Ascending aorta (tissue), 2 donors: ENCODE data around the gene SEC11C. TPM values are rescaled to one million over a fixed set of nuclear protein-coding genes. Genes with fewer than 3 reads are reported as not detected.

Experiments
- DNase-seq, 2 donors: peaks; one replicate each; pipeline ENCODE4 v3.0.0-alpha.2; 2019; ENCODE audit warnings: low spot score in 2 of 2
- H3K27ac ChIP-seq, 2 donors: fragments of 200-600 bp; sonication (generic); one replicate each; pipeline ENCODE4 v1.5.1; 2016 to 2017; ENCODE audit warnings: mild to moderate bottlenecking in 1 of 2
- H3K27me3 ChIP-seq: fragments of 200-600 bp; sonication (generic); one replicate; pipeline ENCODE4 v1.5.1; 2017
- H3K36me3 ChIP-seq, 2 donors: fragments of 200-600 bp; sonication (generic); one replicate each; pipeline ENCODE4 v1.5.1; 2016
- H3K4me1 ChIP-seq, 2 donors: fragments of 200-600 bp; sonication (generic); one replicate each; pipeline ENCODE4 v1.5.1; 2016 to 2017; ENCODE audit warnings: mild to moderate bottlenecking in 1 of 2
- H3K4me3 ChIP-seq, 2 donors: fragments of 200-600 bp; sonication (generic); one replicate each; pipeline ENCODE4 v1.5.1; 2016 to 2017; ENCODE audit warnings: mild to moderate bottlenecking in 1 of 2
- H3K9me3 ChIP-seq, 2 donors: fragments of 200-600 bp; sonication (generic); one replicate each; pipeline ENCODE4 v1.5.1; 2016
- intact Hi-C: fragments of 100-400 bp; cut with DNase I; formaldehyde crosslinking; loops from one replicate; pipeline ENCODE4 v1.15.1; 2023
- total RNA-seq: library from RNA; depleted of rRNA; stranded (reverse); fragments of >200 nt; gene quantifications from one replicate; pipeline ENCODE4 v1.1.0, GENCODE V29; 2016
- TF ChIP-seq, protein P1 (sequence below), 3 experiments: fragments of 200-600 bp in 2 of 3; fragments of 450-650 bp in 1 of 3; sonication (generic) in 2 of 3; IDR thresholded peaks; one replicate each; pipeline ENCODE4 v1.5.1; 2016 to 2019; ENCODE audit warnings: antibody characterized with exemption in 3 of 3, mild to moderate bottlenecking in 1 of 3, moderate library complexity in 1 of 3

Gene SEC11C
- total RNA-seq, 1 donor from 2014 or later = 6.2 TPM

DNA sequence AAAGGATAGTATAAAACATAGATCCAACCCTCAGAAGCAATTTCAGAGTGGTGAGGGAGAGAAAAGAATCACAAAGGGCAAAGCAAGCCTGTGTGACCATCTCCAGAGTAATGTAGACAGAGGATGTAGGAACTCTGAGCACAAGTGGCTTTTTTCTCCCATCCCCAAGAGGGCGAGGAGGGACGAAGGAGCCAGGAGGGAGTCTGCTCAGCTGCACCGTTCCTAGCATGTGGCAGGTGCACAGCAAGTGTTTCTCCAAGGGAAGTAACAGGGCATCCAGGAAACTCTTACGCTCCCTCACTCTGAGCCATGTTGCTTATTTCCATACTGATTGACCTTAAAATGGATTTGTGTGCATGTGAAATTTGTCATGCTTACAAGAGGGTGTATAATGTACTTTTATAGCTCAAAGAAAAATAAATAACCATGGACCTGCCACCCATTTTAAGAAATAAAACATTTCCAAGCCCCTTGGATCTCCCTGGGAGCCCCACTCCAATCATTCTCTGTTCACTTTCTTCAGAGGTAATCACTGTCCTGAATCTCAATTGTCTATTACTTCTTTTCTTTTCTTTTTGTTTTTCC lies 37.8 kb upstream of the SEC11C start:
- Histone ChIP-seq H3K4me3 (no peak overlapping the region), H3K36me3 (no peaks in the 10 kb centered on the region), H3K9me3 (no peaks in the 10 kb centered on the region), H3K27ac (no peak overlapping the region), H3K27me3 (no peaks in the 10 kb centered on the region), H3K4me1 (no peaks in the 10 kb centered on the region)
- intact Hi-C loops = no loop called here
- DNase-seq = no peak
- TF ChIP-seq, protein P1, sequence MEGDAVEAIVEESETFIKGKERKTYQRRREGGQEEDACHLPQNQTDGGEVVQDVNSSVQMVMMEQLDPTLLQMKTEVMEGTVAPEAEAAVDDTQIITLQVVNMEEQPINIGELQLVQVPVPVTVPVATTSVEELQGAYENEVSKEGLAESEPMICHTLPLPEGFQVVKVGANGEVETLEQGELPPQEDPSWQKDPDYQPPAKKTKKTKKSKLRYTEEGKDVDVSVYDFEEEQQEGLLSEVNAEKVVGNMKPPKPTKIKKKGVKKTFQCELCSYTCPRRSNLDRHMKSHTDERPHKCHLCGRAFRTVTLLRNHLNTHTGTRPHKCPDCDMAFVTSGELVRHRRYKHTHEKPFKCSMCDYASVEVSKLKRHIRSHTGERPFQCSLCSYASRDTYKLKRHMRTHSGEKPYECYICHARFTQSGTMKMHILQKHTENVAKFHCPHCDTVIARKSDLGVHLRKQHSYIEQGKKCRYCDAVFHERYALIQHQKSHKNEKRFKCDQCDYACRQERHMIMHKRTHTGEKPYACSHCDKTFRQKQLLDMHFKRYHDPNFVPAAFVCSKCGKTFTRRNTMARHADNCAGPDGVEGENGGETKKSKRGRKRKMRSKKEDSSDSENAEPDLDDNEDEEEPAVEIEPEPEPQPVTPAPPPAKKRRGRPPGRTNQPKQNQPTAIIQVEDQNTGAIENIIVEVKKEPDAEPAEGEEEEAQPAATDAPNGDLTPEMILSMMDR (IDR thresholded peaks at IDR 0.05) = no peak

DNA sequence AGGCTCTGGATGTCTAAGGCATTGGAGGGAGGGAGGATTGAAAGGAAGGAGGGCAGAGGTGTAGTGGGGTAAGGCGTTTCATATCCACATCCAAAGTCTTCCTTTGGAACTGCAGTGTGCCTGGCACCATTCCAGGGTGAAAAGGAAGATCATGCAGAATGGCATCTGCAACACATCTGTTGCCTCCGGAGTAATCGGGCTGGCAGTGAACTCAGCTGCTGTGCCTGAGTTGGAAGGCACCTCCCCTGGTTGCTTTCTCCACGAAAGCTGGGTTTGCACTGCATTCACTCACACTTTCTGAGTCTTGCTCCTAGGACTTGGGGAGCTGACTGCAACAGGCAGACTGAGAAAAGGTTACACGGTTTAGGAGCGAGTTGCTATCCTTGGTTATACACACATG lies 30.3 kb upstream of the SEC11C start:
- no peak for DNase-seq
- TF ChIP-seq, protein P1 (IDR thresholded peaks at IDR 0.05) = no peak
- Histone ChIP-seq H3K36me3 (no peaks in the 10 kb centered on the region), H3K9me3 (no peaks in the 10 kb centered on the region), H3K4me3 (no peak overlapping the region), H3K27me3 (no peaks in the 10 kb centered on the region), H3K27ac (no peak overlapping the region), H3K4me1 (no peaks in the 10 kb centered on the region)
- intact Hi-C loops = no loop called here

DNA sequence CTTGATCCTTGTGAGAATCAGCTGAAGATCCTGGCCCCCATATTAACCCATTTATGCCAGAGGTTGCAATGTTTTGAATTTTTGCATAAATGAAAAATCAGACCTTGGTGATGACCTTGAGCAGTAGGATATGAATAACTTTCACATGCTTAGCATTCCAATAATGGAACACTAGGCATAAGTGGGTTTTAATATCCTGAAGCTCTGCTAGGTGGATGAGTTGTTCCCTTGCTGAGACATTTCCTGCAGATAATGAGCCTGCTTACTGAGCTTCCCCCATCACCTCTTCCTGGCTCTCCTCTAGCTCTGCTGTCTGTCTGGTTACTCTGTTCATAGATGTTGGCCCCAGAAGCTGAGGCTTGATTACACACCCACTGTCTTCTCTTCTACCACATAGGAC lies 25.5 kb upstream of the SEC11C start:
- intact Hi-C loops = no loop called here
- Histone ChIP-seq H3K4me3 (no peak overlapping the region), H3K27me3 (no peaks in the 10 kb centered on the region), H3K4me1 (no peaks in the 10 kb centered on the region), H3K9me3 (no peaks in the 10 kb centered on the region), H3K36me3 (no peaks in the 10 kb centered on the region), H3K27ac (no peak overlapping the region)
- TF ChIP-seq, protein P1 (IDR thresholded peaks at IDR 0.05) = no peak
- DNase-seq = no peak

DNA sequence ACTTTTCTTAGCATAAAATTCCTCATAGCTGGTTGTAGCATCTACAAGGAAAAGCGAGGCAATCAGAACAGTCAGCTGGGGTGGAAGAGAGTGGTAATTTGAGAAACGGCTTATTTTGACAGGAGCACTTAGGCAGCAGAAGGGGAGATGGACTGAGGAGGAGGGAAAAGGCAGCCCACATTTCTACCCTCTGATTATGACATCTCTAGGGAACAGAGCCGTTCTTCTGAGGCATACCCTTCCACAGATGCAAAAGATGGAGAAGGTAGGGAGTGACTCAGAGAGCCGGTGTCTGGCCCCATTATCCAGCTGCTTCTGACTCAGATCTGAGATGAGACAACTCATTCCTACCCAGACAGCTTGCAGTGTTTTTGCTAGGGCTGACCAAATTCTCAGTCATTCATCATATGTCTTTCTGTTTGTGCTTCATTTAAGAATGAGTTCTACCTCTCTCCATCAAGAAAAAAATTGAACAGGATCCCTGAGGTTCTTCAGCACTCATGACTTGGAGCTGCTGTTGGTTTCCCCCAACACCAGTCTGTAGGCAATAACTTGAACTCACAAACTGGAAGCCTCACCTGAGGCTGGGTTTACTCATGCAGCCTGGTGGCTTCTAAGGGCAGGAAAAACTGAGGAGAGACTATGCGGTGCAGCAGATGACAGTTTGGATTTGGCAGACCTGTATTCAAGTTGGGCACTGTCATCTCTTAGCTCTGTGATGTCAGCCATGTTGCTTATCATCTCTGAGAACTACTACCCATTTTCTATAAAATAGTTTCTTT lies 15.9 kb upstream of the SEC11C start:
- intact Hi-C loops = no loop called here
- H3K4me1 ChIP-seq = no peaks in the 10 kb centered on the region
- no peak overlapping the region for H3K27ac ChIP-seq
- H3K4me3 ChIP-seq = no peak overlapping the region
- H3K27me3 ChIP-seq = no peaks in the 10 kb centered on the region
- DNase-seq = no peak
- no peaks in the 10 kb centered on the region for H3K9me3 ChIP-seq
- H3K36me3 ChIP-seq = no peaks in the 10 kb centered on the region
- TF ChIP-seq, protein P1 (IDR thresholded peaks at IDR 0.05) = no peak

DNA sequence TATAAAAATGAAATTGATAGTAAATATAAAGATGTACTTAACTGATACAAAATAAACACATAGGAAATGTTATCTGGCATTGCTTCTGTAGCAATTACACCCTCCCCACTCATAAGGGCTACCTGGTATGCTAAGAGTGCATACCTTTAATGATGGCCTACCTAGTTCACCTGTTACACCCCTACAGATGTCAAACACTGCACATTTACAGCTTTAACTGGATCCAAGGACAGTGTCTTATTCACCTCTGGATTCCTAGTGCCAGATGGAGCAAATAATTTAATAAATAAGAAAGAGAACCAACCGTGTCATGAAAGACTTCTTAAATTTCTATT lies 15.3 kb upstream of the SEC11C start:
- Histone ChIP-seq H3K9me3 (no peaks in the 10 kb centered on the region), H3K27me3 (no peaks in the 10 kb centered on the region), H3K4me3 (no peak overlapping the region), H3K36me3 (no peaks in the 10 kb centered on the region), H3K27ac (no peak overlapping the region), H3K4me1 (no peaks in the 10 kb centered on the region)
- intact Hi-C loops = no loop called here
- DNase-seq = no peak
- TF ChIP-seq, protein P1 (IDR thresholded peaks at IDR 0.05) = no peak
